Measurements from ENCODE around the gene AJM1. TPM values are rescaled to one million over a fixed set of nuclear protein-coding genes. Genes with fewer than 3 reads are reported as not detected.

AJM1 gene
- total RNA-seq, 2 experiments from 2014 or later, result 2.4 to 5.1 TPM

DNA sequence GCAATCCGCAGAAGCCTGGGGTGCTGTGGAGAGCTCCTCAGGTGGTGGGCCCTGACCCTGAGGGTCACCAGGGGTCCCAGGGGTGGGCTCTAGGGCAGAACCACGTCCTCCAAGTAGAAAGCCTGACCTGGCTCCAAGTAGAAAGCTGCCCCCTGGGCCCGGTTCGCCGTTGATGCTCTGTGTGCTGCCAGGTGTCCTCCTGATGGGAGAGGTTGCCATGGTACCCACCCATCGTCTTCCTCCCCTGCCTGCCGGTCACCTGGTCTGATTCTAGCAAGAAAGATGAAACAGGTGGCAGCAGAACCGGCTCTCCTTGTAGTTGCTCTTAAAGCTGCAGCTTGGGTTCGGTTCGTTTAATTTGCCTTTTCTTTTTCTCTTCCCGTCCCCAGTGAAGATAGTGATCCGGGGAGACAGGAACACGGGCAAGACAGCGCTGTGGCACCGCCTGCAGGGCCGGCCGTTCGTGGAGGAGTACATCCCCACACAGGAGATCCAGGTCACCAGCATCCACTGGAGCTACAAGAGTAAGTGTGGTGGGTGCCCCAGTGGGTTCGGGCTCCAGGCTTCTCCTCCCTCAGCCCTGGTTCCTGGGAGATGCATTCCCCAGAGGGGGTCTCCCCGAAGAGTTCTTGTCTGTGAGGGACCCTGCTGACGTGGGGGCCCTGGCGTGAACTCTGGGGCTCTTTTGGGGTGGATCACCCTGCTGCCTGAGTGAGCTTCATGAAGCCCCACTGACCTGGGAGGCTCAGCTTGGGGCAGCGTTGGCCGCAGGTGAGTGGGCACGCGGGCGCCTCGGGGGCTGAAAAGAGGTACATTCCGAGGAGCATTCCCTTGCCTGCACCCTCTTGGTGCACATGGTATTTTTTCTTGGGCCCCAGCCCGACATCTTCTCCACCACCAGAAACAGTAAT is 18.9 kb upstream of the AJM1 start:
- POLR2A ChIA-PET, result no interaction called here
- Histone ChIP-seq H2AFZ (ENCODE audit: low read length) (no peak overlapping the region), H3K4me3 (ENCODE audit: low read depth, low read length, poor library complexity, severe bottlenecking) (no peak overlapping the region), H3K4me2 (ENCODE audit: low read length) (no peak overlapping the region), H3K27ac (ENCODE audit: low read depth, low read length, poor library complexity, severe bottlenecking) (no peak overlapping the region), H3K4me1 (ENCODE audit: insufficient read depth, low read length, poor library complexity, severe bottlenecking) (no peaks in the 10 kb centered on the region), H3K36me3 (ENCODE audit: insufficient read depth, low read length) (peaks cover 57% of the 10 kb centered on the region), H3K79me2 (ENCODE audit: insufficient read depth, low read depth, low read length) (no peaks in the 10 kb centered on the region), H4K20me1 (ENCODE audit: insufficient read depth, low read length) (no peaks in the 10 kb centered on the region), H3K9me2 (ENCODE audit: insufficient read depth, low read length) (no peaks in the 10 kb centered on the region), H3K9me3 (ENCODE audit: low read length) (no peaks in the 10 kb centered on the region)
- no TSS peak for BruUV-seq (replicated peaks)
- TF ChIP-seq EZH2phosphoT487 (IDR thresholded peaks at IDR 0.05; ENCODE audit: borderline replicate concordance, low read depth, low read length) (no peak), CTCF (conservative IDR thresholded peaks at IDR 0.05; ENCODE audit: low read length) (no peak)
- intact Hi-C loops (cut with micrococcal nuclease; ENCODE audit: unreplicated experiment), result no loop called here
- DNase-seq (ENCODE audit: low spot score), result no peak
- CTCF ChIA-PET (ENCODE audit: unreplicated experiment), result no interaction called here

DNA sequence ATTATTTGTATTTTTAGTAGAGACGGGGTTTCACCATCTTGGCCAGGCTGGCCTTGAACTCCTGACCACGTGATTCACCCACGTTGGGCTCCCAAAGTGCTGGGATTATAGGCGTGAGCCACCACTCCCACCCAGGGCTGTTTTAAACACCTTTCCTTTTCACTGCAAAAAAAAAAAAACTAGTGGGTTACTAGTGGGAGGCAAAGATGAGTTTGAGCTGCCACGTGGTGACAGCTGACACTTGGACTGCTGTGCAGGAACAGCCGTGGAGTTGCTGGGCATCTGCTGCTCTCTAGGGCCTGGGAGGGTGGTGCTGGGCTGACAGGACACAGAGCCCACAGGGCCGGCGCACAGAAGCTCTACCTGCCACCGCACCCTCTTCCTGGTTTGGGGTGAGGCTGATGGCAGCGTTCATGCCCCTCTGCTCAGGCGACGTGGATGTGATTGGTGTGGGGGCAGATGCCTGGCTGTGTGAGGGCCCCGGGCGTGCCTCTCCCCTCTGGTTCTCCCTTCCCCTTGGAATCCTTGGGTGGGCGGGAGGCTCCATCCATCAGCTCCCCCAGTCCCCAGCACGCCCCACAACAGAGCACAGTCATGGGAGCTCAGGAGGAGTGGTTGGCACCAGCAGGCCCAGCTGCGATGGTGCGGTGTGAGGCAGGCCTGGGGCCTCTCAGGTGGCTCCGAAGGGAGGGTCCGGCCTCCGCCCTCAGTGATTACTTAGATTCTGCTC is 17.6 kb upstream of the AJM1 start:
- no peak for DNase-seq (ENCODE audit: low spot score)
- ChIA-PET CTCF (ENCODE audit: unreplicated experiment) (no interaction called here), POLR2A (no interaction called here)
- Histone ChIP-seq H3K27ac (ENCODE audit: low read depth, low read length, poor library complexity, severe bottlenecking) (no peak overlapping the region), H3K9me2 (ENCODE audit: insufficient read depth, low read length) (no peaks in the 10 kb centered on the region), H3K36me3 (ENCODE audit: insufficient read depth, low read length) (peaks cover 65% of the 10 kb centered on the region), H4K20me1 (ENCODE audit: insufficient read depth, low read length) (no peaks in the 10 kb centered on the region), H3K4me1 (ENCODE audit: insufficient read depth, low read length, poor library complexity, severe bottlenecking) (no peaks in the 10 kb centered on the region), H3K4me3 (ENCODE audit: low read depth, low read length, poor library complexity, severe bottlenecking) (no peak overlapping the region), H3K9me3 (ENCODE audit: low read length) (no peaks in the 10 kb centered on the region), H2AFZ (ENCODE audit: low read length) (no peak overlapping the region), H3K79me2 (ENCODE audit: insufficient read depth, low read depth, low read length) (no peaks in the 10 kb centered on the region), H3K4me2 (ENCODE audit: low read length) (no peak overlapping the region)
- TF ChIP-seq CTCF (conservative IDR thresholded peaks at IDR 0.05; ENCODE audit: low read length), result no peak
- TF ChIP-seq EZH2phosphoT487 (IDR thresholded peaks at IDR 0.05; ENCODE audit: borderline replicate concordance, low read depth, low read length), result no peak
- BruUV-seq (replicated peaks), result no TSS peak
- intact Hi-C loops (cut with micrococcal nuclease; ENCODE audit: unreplicated experiment), result no loop called here

Measured in OCI-LY7 (cell line).